CD8-positive, alpha-beta memory T cell (primary cell): ENCODE results near the gene TPD52L2. TPM values are rescaled to one million over a fixed set of nuclear protein-coding genes. Genes with fewer than 3 reads are reported as not detected.
"Not testable (repeated sequence)": the region's sequence is repeated elsewhere in the genome, so short reads cannot be mapped to it uniquely, and the experiment has no call there.

Experiments used
- CTCF ChIA-PET: fragments of 350-600 bp; sonication (Branson Sonifier 250); formaldehyde crosslinking; loops from one replicate; lab custom pipeline; 2021; ENCODE audit warnings: antibody characterized with exemption; lab: Charles Lee
- POLR2A ChIA-PET: fragments of 350-600 bp; sonication (Branson Sonifier 250); formaldehyde crosslinking; loops from one replicate; lab custom pipeline; 2021; ENCODE audit warnings: antibody characterized with exemption; lab: Charles Lee
- DNase-seq, 5 donors: peaks; one replicate each; pipeline versions ENCODE4 v3.0.0 to v3.0.0-alpha.2; 2020 to 2022; ENCODE audit warnings: mixed read lengths in 1 of 5
- H3K27ac ChIP-seq: one replicate; pipeline ENCODE4 v1.7.0; 2013; ENCODE audit warnings: low read depth, mild to moderate bottlenecking, low read length, moderate library complexity
- H3K27me3 ChIP-seq: 2 replicates; pipeline ENCODE4 v1.7.0; 2013; ENCODE audit warnings: low read length, mild to moderate bottlenecking; ENCODE audit not compliant: insufficient read depth, poor library complexity, severe bottlenecking
- H3K36me3 ChIP-seq: 2 replicates; pipeline ENCODE4 v1.7.0; 2013; ENCODE audit warnings: mild to moderate bottlenecking, low read length, moderate library complexity; ENCODE audit not compliant: insufficient read depth
- H3K4me1 ChIP-seq: 2 replicates; pipeline ENCODE4 v1.7.0; 2013; ENCODE audit warnings: mild to moderate bottlenecking, low read length, moderate library complexity; ENCODE audit not compliant: insufficient read depth
- H3K4me3 ChIP-seq: 2 replicates; pipeline ENCODE4 v1.7.0; 2013; ENCODE audit warnings: mild to moderate bottlenecking, low read length
- H3K9me3 ChIP-seq: 2 replicates; pipeline ENCODE4 v1.7.0; 2013; ENCODE audit warnings: mild to moderate bottlenecking, low read length
- H3K27ac Mint-ChIP-seq, 8 donors: one replicate each; pipeline ENCODE4 v1.8.0; 2020 to 2021; ENCODE audit warnings: mixed read lengths in 8 of 8, mild to moderate bottlenecking in 6 of 8, inconsistent platforms in 3 of 8, moderate library complexity in 3 of 8
- H3K27me3 Mint-ChIP-seq, 2 donors: one replicate each; pipeline ENCODE4 v1.8.0; 2020 to 2021; ENCODE audit warnings: mixed read lengths in 2 of 2, mild to moderate bottlenecking in 1 of 2, moderate library complexity in 1 of 2
- H3K36me3 Mint-ChIP-seq, 3 donors: one replicate each; pipeline ENCODE4 v1.8.0; 2020 to 2021; ENCODE audit warnings: mixed read lengths in 3 of 3, inconsistent platforms in 1 of 3, mild to moderate bottlenecking in 1 of 3
- H3K4me1 Mint-ChIP-seq, 3 donors: one replicate each; pipeline ENCODE4 v1.8.0; 2020 to 2021; ENCODE audit warnings: mixed read lengths in 3 of 3, inconsistent platforms in 1 of 3, mild to moderate bottlenecking in 1 of 3
- H3K4me3 Mint-ChIP-seq, 7 donors: one replicate each; pipeline ENCODE4 v1.8.0; 2020 to 2021; ENCODE audit warnings: mixed read lengths in 7 of 7, mild to moderate bottlenecking in 6 of 7, moderate library complexity in 4 of 7, inconsistent platforms in 2 of 7
- H3K9me3 Mint-ChIP-seq, 5 donors: one replicate each; pipeline ENCODE4 v1.8.0; 2020 to 2022; ENCODE audit warnings: mixed read lengths in 5 of 5, mild to moderate bottlenecking in 3 of 5, moderate library complexity in 2 of 5, inconsistent platforms in 1 of 5
- polyA plus RNA-seq: library from polyadenylated mRNA; unstranded; fragments of 300-500 nt; fragmentation: Illumina TruSeq; gene quantifications from one replicate; pipeline ENCODE4 v1.2.3, GENCODE V29; 2021
- total RNA-seq, 2 experiments: library from RNA; stranded (reverse); gene quantifications; one replicate each; pipeline ENCODE4 v1.2.3, GENCODE V29; 2021

The TPD52L2 gene
- total and polyA plus RNA-seq, 3 experiments from 2014 or later = 60.0 to 72.1 (median 64.4) TPM

DNA sequence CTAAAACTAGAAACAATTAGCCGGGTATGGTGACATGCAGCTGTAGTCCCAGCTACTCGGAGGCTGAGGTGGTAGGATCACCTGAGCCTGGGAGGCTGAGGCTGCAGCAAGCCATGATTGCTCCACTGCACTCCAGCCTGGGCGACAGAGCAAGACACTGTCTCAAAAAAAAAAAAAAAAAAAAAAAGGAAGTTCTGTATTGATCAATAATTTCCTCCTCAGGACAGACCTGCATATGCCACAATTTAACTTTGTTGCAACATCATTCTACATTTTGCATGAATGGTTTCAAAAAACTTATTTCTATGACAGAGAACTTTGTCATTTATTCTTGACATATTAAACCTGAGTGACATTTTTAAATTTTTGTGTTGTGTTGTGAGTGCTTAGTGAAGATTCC lies 35.3 kb downstream of the TPD52L2 start:
- Histone ChIP-seq H3K27ac (no peak overlapping the region), H3K4me3 (no peak overlapping the region), H3K27me3 (no peaks in the 10 kb centered on the region), H3K36me3 (peaks cover 5% of the 10 kb centered on the region), H3K9me3 (no peaks in the 10 kb centered on the region), H3K4me1 (peaks cover 77% of the 10 kb centered on the region)
- Mint-ChIP-seq H3K27me3 (no peaks in the 10 kb centered on the region), H3K4me1 (peaks cover 58 to 83% (median 75%) of the 10 kb centered on the region in 3 donors), H3K27ac (peak overlapping the region in 4 of 8 donors; percentile 31 to 75 (median 48)), H3K4me3 (peak overlapping the region in 1 of 7 donors; percentile 27), H3K36me3 (peaks cover 0 to 44% (median 0%) of the 10 kb centered on the region in 3 donors), H3K9me3 (no peaks in the 10 kb centered on the region)
- ChIA-PET POLR2A (no interaction called here), CTCF (no interaction called here)
- no peak for DNase-seq

DNA sequence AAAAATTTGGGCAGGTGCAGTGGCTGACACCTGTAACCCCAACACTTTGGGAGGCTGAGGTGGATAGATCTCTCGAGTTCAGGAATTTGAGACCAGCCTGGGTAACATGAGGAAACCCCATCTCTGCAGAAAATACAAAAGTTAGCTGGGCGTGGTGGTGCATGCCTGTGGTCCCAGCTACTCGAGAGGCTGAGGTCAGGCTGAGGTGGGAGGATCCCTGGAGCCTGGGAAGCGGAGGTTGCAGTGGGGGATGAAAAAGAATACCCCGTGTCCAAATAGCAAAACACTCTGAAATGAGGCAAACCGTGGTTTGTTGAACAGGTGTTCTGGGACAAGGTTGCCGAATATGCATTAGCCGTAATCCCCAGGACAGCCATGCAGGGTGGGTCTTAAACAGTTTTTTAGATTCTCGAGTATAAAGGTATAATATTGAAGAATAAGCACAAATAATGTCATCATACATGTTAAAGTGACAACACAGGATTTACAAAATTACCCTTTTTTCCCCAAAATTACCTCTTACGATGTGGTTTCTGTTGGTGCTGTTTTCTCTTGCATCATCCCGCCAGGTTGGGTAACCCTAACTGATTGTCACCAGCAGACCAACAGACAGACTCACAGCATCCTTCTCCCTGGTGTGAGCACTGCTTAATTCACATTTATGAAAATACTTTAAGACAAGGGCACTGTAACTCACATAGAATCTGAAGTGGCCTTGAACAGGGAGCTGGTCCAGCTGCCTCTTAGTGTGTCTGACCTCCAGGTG lies 38.9 kb downstream of the TPD52L2 start:
- CTCF ChIA-PET = no interaction called here
- Histone ChIP-seq H3K9me3 (no peaks in the 10 kb centered on the region), H3K27ac (no peak overlapping the region), H3K4me3 (no peak overlapping the region), H3K36me3 (peaks cover 10% of the 10 kb centered on the region), H3K27me3 (no peaks in the 10 kb centered on the region), H3K4me1 (peaks cover 48% of the 10 kb centered on the region)
- Mint-ChIP-seq H3K27me3 (no peaks in the 10 kb centered on the region), H3K9me3 (no peaks in the 10 kb centered on the region), H3K27ac (peak overlapping the region in 7 of 8 donors; percentile 68 to 95 (median 89)), H3K36me3 (peaks cover 0 to 25% (median 0%) of the 10 kb centered on the region in 3 donors), H3K4me1 (peaks cover 41 to 63% (median 53%) of the 10 kb centered on the region in 3 donors), H3K4me3 (peak overlapping the region in 4 of 7 donors; percentile 22 to 62 (median 44))
- DNase-seq = no peak
- POLR2A ChIA-PET = no interaction called here

DNA sequence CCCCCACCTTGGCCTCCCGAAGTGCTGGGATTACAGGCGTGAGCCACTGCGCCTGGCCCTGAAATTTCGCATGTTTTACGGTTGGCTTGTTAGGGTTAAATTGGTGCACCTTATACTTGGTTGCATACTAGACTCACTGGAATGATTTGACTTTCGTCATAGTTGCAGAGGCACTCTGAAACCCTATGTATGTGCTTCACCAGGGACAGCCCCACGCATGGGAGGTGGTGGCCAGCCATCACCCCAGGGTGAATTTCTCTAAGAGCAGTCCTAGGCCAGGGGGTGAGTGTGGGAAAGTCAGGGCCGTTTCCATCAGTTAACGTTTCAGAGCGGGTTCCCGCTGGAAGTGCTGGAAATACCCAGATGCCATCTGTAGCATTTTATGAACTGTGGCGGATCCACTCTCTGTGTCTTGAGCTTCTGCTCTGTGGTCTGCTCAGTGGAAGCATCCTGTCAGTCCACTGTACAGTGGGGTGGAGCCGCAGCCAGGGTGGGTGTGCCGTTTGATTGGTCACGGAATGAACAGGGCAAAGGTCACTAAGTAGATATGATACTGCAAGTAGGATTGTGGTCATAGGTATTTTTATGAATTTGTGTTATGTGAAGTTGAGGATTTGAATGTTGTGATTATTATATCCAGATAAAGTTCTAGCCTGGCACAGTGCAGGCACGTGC lies 43.1 kb downstream of the TPD52L2 start:
- no peaks in the 10 kb centered on the region for H3K9me3 ChIP-seq
- ChIA-PET POLR2A (no interaction called here), CTCF (interaction anchor here (1.7 kb wide), 1 partner anchor 66 kb away, joined by 6 read pairs; no protein-coding TSS in a partner anchor)
- H3K4me1 Mint-ChIP-seq = peaks cover 43 to 65% (median 51%) of the 10 kb centered on the region in 3 donors
- no peaks in the 10 kb centered on the region for H3K9me3 Mint-ChIP-seq
- H3K36me3 ChIP-seq = peaks cover 5% of the 10 kb centered on the region
- no peak for DNase-seq
- H3K4me3 Mint-ChIP-seq = no peak overlapping the region
- peaks cover 31% of the 10 kb centered on the region for H3K4me1 ChIP-seq
- H3K27ac Mint-ChIP-seq = peak overlapping the region in 2 of 8 donors; percentile 61 to 72
- H3K4me3 ChIP-seq = no peak overlapping the region
- no peak overlapping the region for H3K27ac ChIP-seq
- no peaks in the 10 kb centered on the region for H3K27me3 Mint-ChIP-seq
- peaks cover 0 to 21% (median 3%) of the 10 kb centered on the region in 3 donors for H3K36me3 Mint-ChIP-seq
- H3K27me3 ChIP-seq = no peaks in the 10 kb centered on the region

DNA sequence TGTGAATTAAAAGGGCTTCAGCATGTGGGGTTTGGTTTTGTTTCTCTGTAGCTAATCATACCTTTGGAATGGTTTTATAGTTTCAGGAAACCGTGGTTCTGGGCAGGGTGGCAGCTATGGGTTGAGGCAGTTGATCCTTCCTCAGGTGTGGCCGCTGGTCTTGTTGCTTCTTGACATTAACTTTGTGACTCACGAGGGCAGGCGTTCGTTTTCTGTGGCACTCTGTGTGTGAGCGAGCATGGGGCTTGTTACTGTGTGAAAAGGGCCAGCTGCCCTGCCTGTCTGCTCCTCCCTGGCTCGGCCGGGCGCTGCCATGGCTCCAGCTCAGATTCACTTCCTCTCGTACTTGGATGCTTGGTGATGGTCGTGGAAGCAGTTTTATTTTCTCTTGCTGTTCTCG lies 46.1 kb downstream of the TPD52L2 start:
- Histone ChIP-seq H3K4me1 (peaks cover 16% of the 10 kb centered on the region), H3K9me3 (no peaks in the 10 kb centered on the region), H3K4me3 (no peak overlapping the region), H3K27me3 (no peaks in the 10 kb centered on the region), H3K36me3 (peaks cover 5% of the 10 kb centered on the region), H3K27ac (no peak overlapping the region)
- Mint-ChIP-seq H3K36me3 (peaks cover 3 to 27% (median 8%) of the 10 kb centered on the region in 3 donors), H3K27me3 (no peaks in the 10 kb centered on the region), H3K27ac (peak overlapping the region in 5 of 8 donors; percentile 10 to 66 (median 63)), H3K4me3 (peak overlapping the region in 4 of 7 donors; percentile 29 to 40 (median 33)), H3K4me1 (peaks cover 34 to 53% (median 46%) of the 10 kb centered on the region in 3 donors), H3K9me3 (peaks cover under 1 to 2% (median 2%) of the 10 kb centered on the region in 5 donors)
- CTCF ChIA-PET = interaction anchor here (0.9 kb wide), 2 partner anchors 9 to 62 kb away, joined by 3 read pairs; no protein-coding TSS in a partner anchor
- POLR2A ChIA-PET = no interaction called here
- no peak for DNase-seq

DNA sequence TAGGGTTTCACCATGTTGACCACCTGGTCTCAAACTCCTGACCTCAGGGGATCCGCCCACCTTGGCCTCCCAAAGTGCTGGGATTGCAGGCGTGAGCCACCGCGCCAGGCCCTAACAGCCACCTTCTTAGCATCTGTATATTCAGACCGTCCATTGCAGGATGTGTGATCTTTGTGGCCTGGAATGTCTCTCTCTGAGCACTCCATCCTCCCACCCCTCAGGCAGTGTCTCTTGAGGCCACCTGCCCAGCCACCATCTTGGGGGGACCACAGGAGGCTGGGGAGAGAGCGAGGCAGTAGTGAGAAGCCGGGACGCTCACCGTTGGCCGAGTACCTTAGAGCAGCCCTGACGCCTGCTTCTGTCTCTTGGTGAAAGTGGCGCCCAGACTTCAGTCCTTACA lies 48.7 kb downstream of the TPD52L2 start:
- Histone ChIP-seq H3K27ac (no peak overlapping the region), H3K36me3 (no peaks in the 10 kb centered on the region), H3K4me3 (no peak overlapping the region), H3K9me3 (no peaks in the 10 kb centered on the region), H3K4me1 (peaks cover 16% of the 10 kb centered on the region), H3K27me3 (no peaks in the 10 kb centered on the region)
- ChIA-PET POLR2A (interaction anchor here (0.6 kb wide), 1 partner anchor 23 kb away, joined by 4 read pairs; no protein-coding TSS in a partner anchor), CTCF (no interaction called here)
- Mint-ChIP-seq H3K4me1 (peaks cover 28 to 54% (median 34%) of the 10 kb centered on the region in 3 donors), H3K36me3 (peaks cover 9 to 39% (median 10%) of the 10 kb centered on the region in 3 donors), H3K27ac (no peak overlapping the region), H3K27me3 (no peaks in the 10 kb centered on the region), H3K4me3 (peak overlapping the region in 1 of 7 donors; percentile 13), H3K9me3 (peaks cover 2 to 4% (median 4%) of the 10 kb centered on the region in 5 donors)
- DNase-seq = no peak

DNA sequence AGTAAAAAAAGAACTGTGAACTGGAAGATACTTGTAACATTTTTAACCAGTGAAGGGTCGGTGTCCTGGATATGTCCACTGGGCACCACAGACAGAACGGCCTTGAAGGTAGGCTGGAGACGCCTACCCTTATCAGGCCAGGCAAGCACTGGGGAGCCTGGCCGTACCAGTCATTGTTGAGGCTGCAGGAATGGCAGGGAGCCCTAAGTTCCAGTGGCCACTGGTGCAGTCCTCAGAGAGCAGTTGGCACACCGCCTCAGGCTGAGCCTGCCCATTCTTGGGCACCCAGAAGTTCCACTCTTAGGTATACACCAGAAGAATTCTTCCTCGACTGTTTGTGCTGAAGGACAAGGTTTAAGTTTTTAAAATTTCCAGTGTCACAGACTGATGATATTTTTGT lies 50.4 kb downstream of the TPD52L2 start:
- ChIA-PET CTCF (no interaction called here), POLR2A (no interaction called here)
- Histone ChIP-seq H3K27ac (no peak overlapping the region), H3K36me3 (no peaks in the 10 kb centered on the region), H3K27me3 (no peaks in the 10 kb centered on the region), H3K9me3 (no peaks in the 10 kb centered on the region), H3K4me1 (peaks cover 10% of the 10 kb centered on the region), H3K4me3 (no peak overlapping the region)
- DNase-seq = no peak
- no peak overlapping the region for H3K4me3 Mint-ChIP-seq
- H3K36me3 Mint-ChIP-seq = peaks cover 9 to 42% (median 10%) of the 10 kb centered on the region in 3 donors
- H3K27ac Mint-ChIP-seq = no peak overlapping the region
- H3K4me1 Mint-ChIP-seq = peaks cover 23 to 45% (median 25%) of the 10 kb centered on the region in 3 donors
- no peaks in the 10 kb centered on the region for H3K27me3 Mint-ChIP-seq
- H3K9me3 Mint-ChIP-seq = peaks cover 2 to 4% (median 4%) of the 10 kb centered on the region in 5 donors

DNA sequence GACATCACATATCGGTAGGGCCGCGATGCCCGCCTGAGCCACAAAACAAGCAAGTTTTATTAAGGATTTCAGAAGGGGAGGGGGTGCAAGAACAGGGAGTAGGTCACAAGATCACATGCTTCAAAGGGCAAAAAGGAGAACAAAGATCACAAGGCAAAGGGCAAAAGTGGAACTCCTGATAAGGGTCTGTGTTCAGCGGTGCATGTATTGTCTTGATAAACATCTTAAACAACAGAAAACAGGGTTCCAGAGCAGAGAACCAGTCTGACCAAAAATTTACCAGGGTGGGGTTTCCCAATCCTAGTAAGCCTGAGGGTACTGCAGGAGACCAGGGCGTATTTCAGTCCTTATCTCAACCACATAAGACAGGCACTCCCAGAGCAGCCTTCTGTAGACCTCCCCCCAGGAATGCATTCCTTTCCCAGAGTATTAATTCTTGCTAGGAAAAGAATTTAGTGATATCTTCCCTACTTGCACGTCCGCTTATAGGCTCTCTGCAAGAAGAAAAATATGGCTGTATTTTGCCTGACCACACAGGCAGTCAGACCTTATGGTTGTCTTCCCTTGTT lies 51.4 kb downstream of the TPD52L2 start:
- H3K4me3 ChIP-seq, DNase-seq, POLR2A ChIA-PET, CTCF ChIA-PET, H3K9me3 ChIP-seq, H3K9me3 Mint-ChIP-seq, H3K27me3 Mint-ChIP-seq, H3K27me3 ChIP-seq, H3K4me3 Mint-ChIP-seq, H3K4me1 ChIP-seq, H3K27ac ChIP-seq, H3K36me3 ChIP-seq: not testable (repeated sequence)
- peaks cover 7 to 37% (median 10%) of the 10 kb centered on the region in 3 donors for H3K36me3 Mint-ChIP-seq
- H3K27ac Mint-ChIP-seq = peak overlapping the region in 1 of 8 donors; percentile 47
- H3K4me1 Mint-ChIP-seq = peaks cover 15 to 35% (median 17%) of the 10 kb centered on the region in 3 donors
